VCaP (cell line): ENCODE results near the gene DLGAP1.

Experiments used
- H3K27ac ChIP-seq: fragments of 450-650 bp; 2 replicates; pipeline ENCODE4 v1.5.1; 2017
- TF ChIP-seq, protein P1 (sequence below): fragments of 450-650 bp; conservative IDR thresholded peaks from 2 replicates; pipeline ENCODE4 v1.5.1; 2017; ENCODE audit warnings: mild to moderate bottlenecking, moderate library complexity

The DLGAP1 gene

DNA sequence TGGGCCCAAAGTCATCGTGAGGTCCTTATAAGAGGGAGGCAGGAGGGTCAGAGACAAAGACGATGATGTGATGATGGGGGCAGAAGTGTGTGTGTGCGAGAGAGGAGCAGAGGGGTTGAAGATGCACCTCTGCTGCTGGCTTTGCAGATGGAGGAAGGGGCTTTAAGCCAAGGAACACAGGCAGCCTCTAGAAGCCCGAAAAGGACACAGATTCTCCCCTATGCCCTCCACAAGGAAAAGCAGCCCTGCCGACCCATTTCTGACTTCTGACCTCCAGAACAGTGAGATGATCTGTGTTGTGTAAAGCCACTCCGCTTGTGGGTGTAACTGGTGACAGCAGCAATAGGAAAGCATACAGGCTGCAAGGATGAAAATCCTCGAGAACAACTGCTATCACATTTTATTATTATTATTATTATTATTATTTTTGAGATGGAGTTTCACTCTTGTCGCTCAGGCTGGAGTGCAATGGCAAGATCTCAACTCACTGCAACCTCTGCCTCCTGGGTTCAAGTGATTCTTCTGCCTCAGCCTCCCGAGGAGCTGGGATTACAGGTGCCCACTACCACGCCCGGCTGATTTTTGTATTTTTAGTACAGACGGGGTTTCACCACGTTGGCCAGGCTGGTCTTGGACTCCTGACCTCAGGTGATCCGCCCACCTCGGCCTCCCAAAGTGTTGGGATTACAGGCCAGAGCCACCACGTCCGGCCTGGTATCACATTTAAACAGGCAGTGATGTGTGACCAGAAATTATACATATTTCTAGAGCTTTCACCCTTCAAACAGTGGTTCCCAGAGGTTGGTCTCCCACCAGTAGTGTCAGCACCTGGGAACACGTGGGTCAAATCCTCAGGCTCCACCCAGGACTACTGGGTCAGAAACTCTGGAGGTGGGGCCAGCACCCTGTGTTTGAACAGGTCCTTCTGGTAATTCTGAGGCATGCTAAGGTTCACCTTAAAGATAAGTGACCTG is 834.7 kb downstream of the DLGAP1 start:
- no peak overlapping the region for H3K27ac ChIP-seq
- TF ChIP-seq, protein P1, sequence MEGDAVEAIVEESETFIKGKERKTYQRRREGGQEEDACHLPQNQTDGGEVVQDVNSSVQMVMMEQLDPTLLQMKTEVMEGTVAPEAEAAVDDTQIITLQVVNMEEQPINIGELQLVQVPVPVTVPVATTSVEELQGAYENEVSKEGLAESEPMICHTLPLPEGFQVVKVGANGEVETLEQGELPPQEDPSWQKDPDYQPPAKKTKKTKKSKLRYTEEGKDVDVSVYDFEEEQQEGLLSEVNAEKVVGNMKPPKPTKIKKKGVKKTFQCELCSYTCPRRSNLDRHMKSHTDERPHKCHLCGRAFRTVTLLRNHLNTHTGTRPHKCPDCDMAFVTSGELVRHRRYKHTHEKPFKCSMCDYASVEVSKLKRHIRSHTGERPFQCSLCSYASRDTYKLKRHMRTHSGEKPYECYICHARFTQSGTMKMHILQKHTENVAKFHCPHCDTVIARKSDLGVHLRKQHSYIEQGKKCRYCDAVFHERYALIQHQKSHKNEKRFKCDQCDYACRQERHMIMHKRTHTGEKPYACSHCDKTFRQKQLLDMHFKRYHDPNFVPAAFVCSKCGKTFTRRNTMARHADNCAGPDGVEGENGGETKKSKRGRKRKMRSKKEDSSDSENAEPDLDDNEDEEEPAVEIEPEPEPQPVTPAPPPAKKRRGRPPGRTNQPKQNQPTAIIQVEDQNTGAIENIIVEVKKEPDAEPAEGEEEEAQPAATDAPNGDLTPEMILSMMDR: no peak

DNA sequence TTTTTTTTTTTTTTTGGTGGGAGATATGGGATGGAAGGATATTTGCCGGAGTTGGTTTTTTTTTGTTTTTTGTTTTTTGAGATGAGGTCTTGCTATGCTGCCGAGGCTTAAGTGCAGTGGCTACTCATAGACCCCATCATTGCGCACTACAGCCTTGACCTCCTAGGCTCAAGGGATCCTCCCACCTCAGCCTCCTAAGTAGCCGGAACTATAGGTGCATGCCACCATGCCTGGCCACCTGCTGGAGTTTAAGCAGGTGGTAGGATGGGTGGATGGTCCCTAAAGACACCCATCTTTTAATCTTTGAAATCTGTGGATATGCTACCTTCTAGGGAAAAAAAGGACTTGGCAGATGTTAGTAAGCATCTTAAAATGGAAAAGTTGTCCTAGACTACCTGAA is 835.4 kb downstream of the DLGAP1 start:
- TF ChIP-seq, protein P1: no peak
- no peak overlapping the region for H3K27ac ChIP-seq

DNA sequence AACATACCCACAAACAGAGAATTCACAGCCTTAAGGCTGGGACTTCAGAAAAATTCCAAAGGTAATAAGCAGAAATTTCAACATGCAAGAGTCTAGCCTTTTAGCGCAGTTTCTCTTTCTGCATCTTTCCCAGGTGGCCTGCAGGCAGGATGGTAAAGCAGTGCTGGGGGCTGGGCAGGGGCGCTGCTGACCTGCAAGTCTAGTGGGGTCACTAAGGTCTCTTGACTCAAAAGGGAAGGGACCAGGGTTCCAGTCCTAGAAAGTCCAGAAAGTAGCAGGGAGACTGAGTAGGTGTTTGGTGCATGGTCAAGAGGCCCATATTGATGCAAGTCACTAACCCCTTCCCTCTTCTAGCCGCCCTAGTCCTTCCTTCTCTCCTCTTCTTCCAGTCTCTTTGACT is 835.9 kb downstream of the DLGAP1 start:
- TF ChIP-seq, protein P1: no peak
- H3K27ac ChIP-seq: no peak overlapping the region

DNA sequence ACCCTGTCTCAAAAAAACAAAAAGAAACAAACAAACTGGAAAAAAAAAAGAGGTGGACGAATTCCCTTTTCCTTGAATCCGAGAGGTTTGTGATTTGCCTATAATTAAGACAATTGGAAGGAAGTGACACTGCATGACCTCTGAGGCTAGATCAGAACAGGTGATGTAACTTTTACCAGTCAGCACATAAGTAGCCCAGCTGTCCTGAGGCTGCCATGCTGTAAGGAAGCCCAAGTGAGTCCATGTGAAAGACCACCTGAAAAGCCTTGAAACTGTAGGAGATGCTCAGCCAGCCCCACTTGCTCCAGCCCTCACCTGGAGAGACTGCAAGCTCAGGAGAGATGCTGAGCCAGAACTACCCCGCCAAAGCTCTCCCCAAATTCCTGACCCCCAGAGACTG is 838.4 kb downstream of the DLGAP1 start:
- TF ChIP-seq, protein P1: no peak
- H3K27ac ChIP-seq: no peak overlapping the region

DNA sequence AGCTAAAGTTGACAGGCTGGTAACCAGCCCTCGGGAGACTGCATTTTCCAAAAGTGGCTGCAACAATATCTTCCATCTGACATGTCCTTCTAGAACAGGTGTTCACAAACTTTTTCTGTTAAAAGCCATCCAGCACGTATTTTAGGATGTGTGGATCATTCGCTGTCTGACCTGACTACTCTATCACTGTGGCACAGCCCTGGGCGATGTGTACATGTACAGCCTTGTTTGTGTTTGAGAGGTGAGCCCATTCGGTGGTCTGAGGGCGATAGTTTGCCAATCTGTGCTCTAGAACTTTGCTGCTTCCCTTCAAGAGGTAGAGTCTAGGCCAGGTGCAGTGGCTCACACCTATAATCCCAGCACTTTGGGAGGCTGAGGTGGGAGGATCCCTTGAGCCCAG is 839.0 kb downstream of the DLGAP1 start:
- TF ChIP-seq, protein P1: no peak
- H3K27ac ChIP-seq: no peak overlapping the region

DNA sequence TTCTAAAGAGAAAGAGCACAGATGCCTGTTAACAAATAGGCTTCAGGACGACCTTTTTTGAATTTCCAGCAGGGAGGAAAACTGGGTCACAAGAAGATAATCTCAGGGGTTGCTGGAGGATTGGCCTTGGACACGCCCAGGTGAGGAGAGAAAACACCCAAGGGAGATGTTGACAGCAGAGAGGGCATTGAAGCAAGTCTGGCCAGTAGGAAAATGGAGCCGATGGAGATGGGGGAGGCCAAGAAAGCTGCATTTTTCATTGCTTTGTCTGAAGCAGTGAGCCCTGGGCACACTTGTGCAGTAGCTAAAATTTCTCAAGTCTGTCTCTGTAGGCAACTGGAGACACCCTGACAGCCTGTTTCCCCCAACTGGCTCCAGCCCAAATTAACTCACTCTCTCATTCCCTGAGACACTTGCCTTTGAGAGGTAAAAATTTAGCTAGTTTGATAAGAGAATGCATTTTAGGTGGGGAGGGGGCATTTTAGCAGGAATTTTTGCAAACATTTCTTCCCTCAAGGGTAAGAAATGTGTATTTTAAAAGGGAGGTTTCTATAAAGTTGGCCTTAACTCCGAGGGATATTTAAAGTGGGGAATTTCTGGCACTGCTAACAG is 839.6 kb downstream of the DLGAP1 start:
- TF ChIP-seq, protein P1: no peak
- H3K27ac ChIP-seq: no peak overlapping the region

DNA sequence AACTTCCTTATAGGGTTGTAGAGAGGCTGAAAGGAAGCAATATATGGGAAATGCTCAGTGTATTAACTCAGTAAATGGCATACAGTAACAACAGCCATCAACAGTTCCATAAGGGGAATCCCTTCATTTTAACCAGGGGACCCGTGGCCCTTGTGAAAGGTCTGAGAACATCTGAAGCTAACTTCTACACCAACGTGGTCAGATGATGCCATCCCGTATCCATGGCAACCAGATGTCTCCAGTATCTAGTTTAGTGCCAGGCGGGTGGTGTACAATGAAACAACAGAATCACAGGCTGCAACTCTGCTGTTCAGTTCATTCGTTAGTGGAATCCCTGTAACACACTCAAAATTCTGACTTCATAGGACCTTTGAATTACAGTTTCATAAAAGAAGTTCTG is 842.8 kb downstream of the DLGAP1 start:
- H3K27ac ChIP-seq: no peak overlapping the region
- TF ChIP-seq, protein P1: no peak
